ENCODE results near the gene CMBL. TPM values are rescaled to one million over a fixed set of nuclear protein-coding genes. Genes with fewer than 3 reads are reported as not detected.

Gene CMBL
- total RNA-seq, 3 donors from 2014 or later, result 8.2 to 9.4 (median 9.2) TPM

- H3K27me3 ChIP-seq, result no peaks in the 10 kb centered on the region
- H3K4me3 ChIP-seq, result no peak overlapping the region
- no peaks in the 10 kb centered on the region for H3K4me1 ChIP-seq
- no peak for DNase-seq (ENCODE audit: low spot score in 2 of 2)
- no peak overlapping the region for H3K27ac ChIP-seq
- intact Hi-C loops (cut with DNase I; ENCODE audit: low total_unique reads), result no loop called here
- no peaks in the 10 kb centered on the region for H3K9me3 ChIP-seq
- no peaks in the 10 kb centered on the region for H3K36me3 ChIP-seq
- TF ChIP-seq CTCF (IDR thresholded peaks at IDR 0.05) (no peak), POLR2AphosphoS5 (IDR thresholded peaks at IDR 0.05) (no peak), POLR2A (IDR thresholded peaks at IDR 0.05) (no peak)
Observed at GRCh38 chr5:10279328-10279727, 28.4 kb downstream of the CMBL start.

- DNase-seq (ENCODE audit: low spot score in 2 of 2), result no peak
- intact Hi-C loops (cut with DNase I; ENCODE audit: low total_unique reads), result no loop called here
Observed at GRCh38 chr5:10278658-10279279, 28.9 kb downstream of the CMBL start.

DNA sequence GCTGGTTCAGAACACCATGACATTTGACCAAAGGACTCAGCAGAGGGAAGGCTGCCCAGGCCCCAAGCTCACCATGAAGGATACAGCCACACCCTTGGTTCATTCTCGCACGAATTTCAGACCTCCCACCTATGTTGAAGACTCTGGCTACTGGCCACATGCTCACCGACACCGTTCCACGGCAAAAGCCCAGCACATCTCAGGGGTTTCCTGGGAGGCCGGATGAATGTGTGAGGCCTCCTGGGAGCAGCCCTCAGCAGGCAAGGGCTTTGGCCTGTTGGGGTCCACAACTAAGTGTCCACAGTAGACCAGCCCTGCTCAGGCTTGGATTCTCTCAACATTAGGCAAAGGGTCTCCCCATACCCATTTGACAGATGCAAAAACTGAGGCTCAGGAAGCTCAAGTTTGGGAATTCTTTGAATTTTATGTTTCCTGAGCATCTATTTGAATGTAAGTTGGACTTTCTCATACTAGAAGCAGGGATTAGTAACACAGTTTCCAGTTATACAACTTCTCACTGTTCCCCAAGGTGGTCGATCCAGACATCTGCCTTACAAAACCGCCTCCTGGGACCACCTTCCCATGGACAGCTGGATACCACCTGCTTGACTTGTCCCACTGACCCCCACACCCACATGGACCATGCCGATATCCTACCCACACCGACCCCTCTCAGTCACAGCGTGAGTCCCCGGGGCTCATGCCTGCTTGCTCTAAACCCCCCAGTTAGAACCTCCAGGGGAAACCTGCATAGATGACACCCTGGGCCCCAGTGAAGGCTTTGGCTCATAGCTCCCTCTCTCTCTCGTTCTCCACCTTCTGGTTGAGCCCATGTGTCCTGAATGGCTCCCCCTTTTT lies 29.7 kb downstream of the CMBL start:
- TF ChIP-seq CTCF (IDR thresholded peaks at IDR 0.05) (no peak), POLR2AphosphoS5 (IDR thresholded peaks at IDR 0.05) (no peak), POLR2A (IDR thresholded peaks at IDR 0.05) (no peak)
- H3K4me3 ChIP-seq, result no peak overlapping the region
- no peak overlapping the region for H3K27ac ChIP-seq
- H3K36me3 ChIP-seq, result no peaks in the 10 kb centered on the region
- H3K9me3 ChIP-seq, result no peaks in the 10 kb centered on the region
- intact Hi-C loops (cut with DNase I; ENCODE audit: low total_unique reads), result no loop called here
- H3K27me3 ChIP-seq, result no peaks in the 10 kb centered on the region
- no peak for DNase-seq (ENCODE audit: low spot score in 2 of 2)
- no peaks in the 10 kb centered on the region for H3K4me1 ChIP-seq

More at GRCh38 chr5:10278658-10279279, 28.9 kb downstream of the CMBL start:
- Histone ChIP-seq H3K4me1 (no peaks in the 10 kb centered on the region), H3K9me3 (no peaks in the 10 kb centered on the region), H3K27ac (no peak overlapping the region), H3K4me3 (no peak overlapping the region), H3K36me3 (no peaks in the 10 kb centered on the region), H3K27me3 (no peaks in the 10 kb centered on the region)
- TF ChIP-seq POLR2A (IDR thresholded peaks at IDR 0.05) (no peak), POLR2AphosphoS5 (IDR thresholded peaks at IDR 0.05) (no peak), CTCF (IDR thresholded peaks at IDR 0.05) (no peak)

DNA sequence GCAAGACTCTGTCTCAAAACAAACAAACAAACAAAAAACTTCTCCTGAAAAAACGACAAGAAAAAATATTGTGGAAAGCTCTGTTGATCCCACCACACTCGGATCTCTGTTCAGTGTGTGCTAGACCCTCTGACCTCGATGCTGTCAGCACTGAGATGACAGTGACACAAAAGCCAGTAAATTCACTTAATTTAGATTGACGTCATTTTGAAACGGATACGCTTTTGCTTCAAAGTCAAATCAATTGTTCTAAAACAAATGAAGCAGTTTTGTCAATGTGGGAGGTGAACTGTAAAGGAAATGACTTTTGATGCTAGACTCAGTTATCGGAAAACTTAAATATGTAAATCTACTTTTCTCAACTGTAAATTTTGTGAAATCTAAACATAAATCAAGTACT lies 31.0 kb downstream of the CMBL start:
- H3K27me3 ChIP-seq, result no peaks in the 10 kb centered on the region
- no peak for DNase-seq (ENCODE audit: low spot score in 2 of 2)
- no peaks in the 10 kb centered on the region for H3K9me3 ChIP-seq
- H3K36me3 ChIP-seq, result no peaks in the 10 kb centered on the region
- H3K4me3 ChIP-seq, result no peak overlapping the region
- no peak overlapping the region for H3K27ac ChIP-seq
- TF ChIP-seq POLR2A (IDR thresholded peaks at IDR 0.05), result no peak
- TF ChIP-seq POLR2AphosphoS5 (IDR thresholded peaks at IDR 0.05), result no peak
- TF ChIP-seq CTCF (IDR thresholded peaks at IDR 0.05), result no peak
- H3K4me1 ChIP-seq, result no peaks in the 10 kb centered on the region
- intact Hi-C loops (cut with DNase I; ENCODE audit: low total_unique reads), result no loop called here

DNA sequence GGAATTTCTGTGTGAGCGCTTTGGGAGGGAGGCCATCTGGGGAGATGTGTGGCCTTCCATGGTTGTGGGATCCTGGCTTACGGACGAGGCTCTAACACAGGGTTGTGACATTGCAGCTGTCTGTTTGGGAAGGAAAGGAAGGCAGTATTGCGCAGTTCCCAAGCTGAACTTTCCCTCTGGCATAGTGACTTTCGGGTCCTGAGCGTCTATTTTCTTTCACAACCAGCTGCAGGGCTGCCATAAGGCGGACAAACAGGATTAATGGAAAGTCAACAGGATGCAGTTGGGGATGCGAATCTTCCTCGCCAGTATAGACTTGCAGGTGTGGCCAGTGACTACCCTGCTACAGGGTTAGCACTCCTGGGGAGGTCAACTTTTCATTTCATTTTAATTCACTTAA lies 31.7 kb downstream of the CMBL start:
- H3K36me3 ChIP-seq, result no peaks in the 10 kb centered on the region
- H3K27ac ChIP-seq, result no peak overlapping the region
- no peak for DNase-seq (ENCODE audit: low spot score in 2 of 2)
- intact Hi-C loops (cut with DNase I; ENCODE audit: low total_unique reads), result no loop called here
- no peak overlapping the region for H3K4me3 ChIP-seq
- TF ChIP-seq POLR2AphosphoS5 (IDR thresholded peaks at IDR 0.05) (no peak), POLR2A (IDR thresholded peaks at IDR 0.05) (no peak), CTCF (IDR thresholded peaks at IDR 0.05) (no peak)
- no peaks in the 10 kb centered on the region for H3K27me3 ChIP-seq
- no peaks in the 10 kb centered on the region for H3K4me1 ChIP-seq
- H3K9me3 ChIP-seq, result no peaks in the 10 kb centered on the region
